GM23248 (cell line): ENCODE data around the gene FLOT2.

Experiments
- EZH2 ChIP-seq: fragments of 200-600 bp; sonication (generic); IDR thresholded peaks from 2 replicates; pipeline ENCODE4 v1.6.1; 2018; ENCODE audit warnings: antibody characterized with exemption, mild to moderate bottlenecking; ENCODE audit not compliant: insufficient read depth, poor library complexity, severe bottlenecking
- EZH2phosphoT487 ChIP-seq: fragments of 200-600 bp; sonication (generic); IDR thresholded peaks from 2 replicates; pipeline ENCODE4 v1.6.1; 2018; ENCODE audit warnings: antibody characterized with exemption, moderate library complexity, mild to moderate bottlenecking, low read depth; ENCODE audit not compliant: insufficient read depth

DNA sequence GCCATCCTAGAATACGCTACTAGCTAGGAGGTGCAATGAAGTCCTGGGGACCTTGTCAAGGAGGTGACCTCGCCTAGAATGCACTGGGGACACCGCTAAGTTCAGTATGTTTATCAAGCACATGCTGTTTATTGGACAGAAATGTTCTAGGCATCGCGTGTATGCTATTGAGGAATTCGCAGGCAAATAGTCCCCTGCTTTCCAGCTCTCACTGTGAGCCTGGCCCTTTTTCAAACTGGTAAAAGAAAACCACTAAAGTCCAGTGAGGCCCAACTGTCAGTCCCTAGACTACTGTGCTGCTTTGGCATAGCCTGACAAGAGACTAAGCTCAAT lies 53.8 kb downstream of the FLOT2 start:
- TF ChIP-seq EZH2phosphoT487: no peak
- no peak for TF ChIP-seq EZH2
